HEK293 (cell line): ENCODE data around the gene ZNF25.

ENCODE experiments used
- CTCF ChIA-PET: fragments of 350-600 bp; formaldehyde crosslinking; extraction: SDS; loops from one replicate; lab custom pipeline; 2021; ENCODE audit warnings: antibody characterized with exemption; lab: Yijun Ruan, JAX
- POLR2A ChIA-PET: fragments of 300-600 bp; formaldehyde crosslinking; extraction: SDS; loops from one replicate; lab custom pipeline; 2020; ENCODE audit warnings: antibody characterized with exemption, inconsistent platforms; lab: Yijun Ruan, JAX
- H3K27ac ChIP-seq: fragments of 200-500 bp; sonication (Bioruptor generic); 2 replicates; pipeline ENCODE4 v1.5.1; 2014; ENCODE audit warnings: low read depth, low read length, control low read depth, inconsistent platforms; ENCODE audit errors: extremely low read depth
- H3K36me3 ChIP-seq, 2 experiments: fragments of 200-500 bp in 1 of 2; sonication (Bioruptor generic) in 1 of 2; 1 replicate in 1 of 2; 2 replicates in 1 of 2; pipeline ENCODE4 v1.5.1; 2014 to 2017; ENCODE audit warnings: inconsistent platforms in 2 of 2, low read length in 2 of 2; ENCODE audit not compliant: control insufficient read depth in 2 of 2, insufficient read depth in 1 of 2
- H3K4me1 ChIP-seq: fragments of 200-500 bp; sonication (Bioruptor generic); 2 replicates; pipeline ENCODE4 v1.5.1; 2014; ENCODE audit warnings: mild to moderate bottlenecking, low read length, inconsistent platforms; ENCODE audit not compliant: control insufficient read depth, insufficient read depth
- H3K4me3 ChIP-seq: 2 replicates; pipeline ENCODE4 v1.5.1; 2011; ENCODE audit warnings: low read depth, mild to moderate bottlenecking, control low read depth, low read length, moderate library complexity
- H3K9me3 ChIP-seq: fragments of 200-500 bp; sonication (Bioruptor generic); 2 replicates; pipeline ENCODE4 v1.5.1; 2014; ENCODE audit warnings: low read depth, low read length, inconsistent platforms; ENCODE audit not compliant: control insufficient read depth, insufficient read depth
- EGR2 ChIP-seq: fragments of 450-650 bp; formaldehyde crosslinking; IDR thresholded peaks from 2 replicates; pipeline ENCODE4 v1.5.1; 2016; ENCODE audit warnings: low read depth, missing biosample characterization, missing genetic modification characterization
- MEIS1 ChIP-seq: sonication (generic); formaldehyde crosslinking; IDR thresholded peaks from 2 replicates; pipeline ENCODE4 v1.8.1; 2022; ENCODE audit warnings: missing genetic modification reagents, mild to moderate bottlenecking, borderline replicate concordance
- OVOL3 ChIP-seq: fragments of 450-650 bp; formaldehyde crosslinking; IDR thresholded peaks from 2 replicates; pipeline ENCODE4 v1.5.1; 2016; ENCODE audit warnings: missing biosample characterization, missing genetic modification characterization
- SALL2 ChIP-seq: fragments of 450-650 bp; formaldehyde crosslinking; IDR thresholded peaks from 2 replicates; pipeline ENCODE4 v1.5.0; 2017; ENCODE audit warnings: missing biosample characterization, mild to moderate bottlenecking, missing genetic modification characterization, borderline replicate concordance
- YY2 ChIP-seq: fragments of 450-650 bp; formaldehyde crosslinking; IDR thresholded peaks from 2 replicates; pipeline ENCODE4 v1.5.1; 2016; ENCODE audit warnings: missing biosample characterization, missing genetic modification characterization
- ZBTB17 ChIP-seq: fragments of 450-650 bp; formaldehyde crosslinking; IDR thresholded peaks from 2 replicates; pipeline ENCODE4 v1.5.1; 2016; ENCODE audit warnings: missing biosample characterization, missing genetic modification characterization
- ZFP41 ChIP-seq: fragments of 450-650 bp; formaldehyde crosslinking; IDR thresholded peaks from 2 replicates; pipeline ENCODE4 v1.5.1; 2016; ENCODE audit warnings: missing biosample characterization, missing genetic modification characterization, borderline replicate concordance
- ZNF138 ChIP-seq: fragments of 450-650 bp; formaldehyde crosslinking; IDR thresholded peaks from 2 replicates; pipeline ENCODE4 v1.5.1; 2016; ENCODE audit warnings: missing biosample characterization, missing genetic modification characterization, borderline replicate concordance
- ZNF146 ChIP-seq: fragments of 450-650 bp; formaldehyde crosslinking; IDR thresholded peaks from 2 replicates; pipeline ENCODE4 v1.5.1; 2016; ENCODE audit warnings: missing biosample characterization, missing genetic modification characterization
- ZNF169 ChIP-seq: fragments of 450-650 bp; formaldehyde crosslinking; IDR thresholded peaks from 2 replicates; pipeline ENCODE4 v1.5.1; 2016; ENCODE audit warnings: missing biosample characterization, missing genetic modification characterization
- ZNF223 ChIP-seq: fragments of 450-650 bp; formaldehyde crosslinking; IDR thresholded peaks from 2 replicates; pipeline ENCODE4 v1.5.1; 2016; ENCODE audit warnings: missing biosample characterization, missing genetic modification characterization
- ZNF248 ChIP-seq: fragments of 450-650 bp; formaldehyde crosslinking; IDR thresholded peaks from 2 replicates; pipeline ENCODE4 v1.5.1; 2017; ENCODE audit warnings: missing biosample characterization, missing genetic modification characterization
- ZNF266 ChIP-seq: fragments of 450-650 bp; formaldehyde crosslinking; IDR thresholded peaks from 2 replicates; pipeline ENCODE4 v1.5.1; 2016; ENCODE audit warnings: missing biosample characterization, missing genetic modification characterization, low read depth
- ZNF555 ChIP-seq: fragments of 450-650 bp; formaldehyde crosslinking; conservative IDR thresholded peaks from 2 replicates; pipeline ENCODE4 v1.5.1; 2017; ENCODE audit warnings: missing biosample characterization, mild to moderate bottlenecking, missing genetic modification characterization, inconsistent platforms
- ZNF830 ChIP-seq: fragments of 450-650 bp; IDR thresholded peaks from 2 replicates; pipeline ENCODE4 v1.5.0; 2018; ENCODE audit warnings: missing biosample characterization, missing genetic modification characterization, low read depth, mild to moderate bottlenecking, moderate library complexity
- TF ChIP-seq, protein P1 (sequence below): fragments of 450-650 bp; formaldehyde crosslinking; IDR thresholded peaks from 2 replicates; pipeline ENCODE4 v1.5.1; 2016; ENCODE audit warnings: missing biosample characterization, missing genetic modification characterization
- TF ChIP-seq, protein P2 (sequence below): fragments of 450-650 bp; formaldehyde crosslinking; IDR thresholded peaks from 2 replicates; pipeline ENCODE4 v1.5.1; 2016; ENCODE audit warnings: missing biosample characterization, missing genetic modification characterization, borderline replicate concordance
- TF ChIP-seq, protein P3 (sequence below): fragments of 450-650 bp; formaldehyde crosslinking; conservative IDR thresholded peaks from 2 replicates; pipeline ENCODE4 v1.5.1; 2016; ENCODE audit warnings: low read depth, missing biosample characterization, missing genetic modification characterization
- TF ChIP-seq, protein P4 (sequence below): fragments of 450-650 bp; formaldehyde crosslinking; IDR thresholded peaks from 2 replicates; pipeline ENCODE4; 2016; ENCODE audit warnings: missing biosample characterization, missing genetic modification characterization
- TF ChIP-seq, protein P5 (sequence below): fragments of 450-650 bp; formaldehyde crosslinking; IDR thresholded peaks from 2 replicates; pipeline ENCODE4 v1.5.1; 2016; ENCODE audit warnings: missing biosample characterization, missing genetic modification characterization

Gene ZNF25

DNA sequence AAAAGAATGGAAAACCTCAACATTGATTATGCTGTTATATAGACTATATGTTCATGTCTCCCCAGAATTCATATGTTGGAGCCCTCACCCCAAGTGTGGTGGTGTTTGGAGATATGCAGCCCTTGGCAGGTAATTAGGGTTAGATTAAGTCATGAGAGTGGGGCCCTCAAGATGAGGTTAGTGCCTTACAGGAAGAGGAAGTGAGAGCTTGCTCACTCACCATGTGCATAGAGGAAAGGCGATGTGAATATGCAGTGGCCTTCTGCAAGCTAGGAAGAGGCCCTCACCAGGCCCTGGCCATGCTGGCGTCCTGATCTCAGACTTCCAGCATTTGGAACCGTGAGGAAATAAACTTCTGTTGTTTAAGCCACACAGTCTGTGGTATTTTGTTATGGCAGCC lies 48.8 kb upstream of the ZNF25 start:
- no peaks in the 10 kb centered on the region for H3K9me3 ChIP-seq
- CTCF ChIA-PET = no interaction called here
- H3K27ac ChIP-seq = no peak overlapping the region
- TF ChIP-seq, protein P1, sequence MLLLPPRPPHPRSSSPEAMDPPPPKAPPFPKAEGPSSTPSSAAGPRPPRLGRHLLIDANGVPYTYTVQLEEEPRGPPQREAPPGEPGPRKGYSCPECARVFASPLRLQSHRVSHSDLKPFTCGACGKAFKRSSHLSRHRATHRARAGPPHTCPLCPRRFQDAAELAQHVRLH (tag by site-specific recombination) = no peak
- TF ChIP-seq ZNF138 (tag by site-specific recombination) = no peak
- TF ChIP-seq, protein P2, sequence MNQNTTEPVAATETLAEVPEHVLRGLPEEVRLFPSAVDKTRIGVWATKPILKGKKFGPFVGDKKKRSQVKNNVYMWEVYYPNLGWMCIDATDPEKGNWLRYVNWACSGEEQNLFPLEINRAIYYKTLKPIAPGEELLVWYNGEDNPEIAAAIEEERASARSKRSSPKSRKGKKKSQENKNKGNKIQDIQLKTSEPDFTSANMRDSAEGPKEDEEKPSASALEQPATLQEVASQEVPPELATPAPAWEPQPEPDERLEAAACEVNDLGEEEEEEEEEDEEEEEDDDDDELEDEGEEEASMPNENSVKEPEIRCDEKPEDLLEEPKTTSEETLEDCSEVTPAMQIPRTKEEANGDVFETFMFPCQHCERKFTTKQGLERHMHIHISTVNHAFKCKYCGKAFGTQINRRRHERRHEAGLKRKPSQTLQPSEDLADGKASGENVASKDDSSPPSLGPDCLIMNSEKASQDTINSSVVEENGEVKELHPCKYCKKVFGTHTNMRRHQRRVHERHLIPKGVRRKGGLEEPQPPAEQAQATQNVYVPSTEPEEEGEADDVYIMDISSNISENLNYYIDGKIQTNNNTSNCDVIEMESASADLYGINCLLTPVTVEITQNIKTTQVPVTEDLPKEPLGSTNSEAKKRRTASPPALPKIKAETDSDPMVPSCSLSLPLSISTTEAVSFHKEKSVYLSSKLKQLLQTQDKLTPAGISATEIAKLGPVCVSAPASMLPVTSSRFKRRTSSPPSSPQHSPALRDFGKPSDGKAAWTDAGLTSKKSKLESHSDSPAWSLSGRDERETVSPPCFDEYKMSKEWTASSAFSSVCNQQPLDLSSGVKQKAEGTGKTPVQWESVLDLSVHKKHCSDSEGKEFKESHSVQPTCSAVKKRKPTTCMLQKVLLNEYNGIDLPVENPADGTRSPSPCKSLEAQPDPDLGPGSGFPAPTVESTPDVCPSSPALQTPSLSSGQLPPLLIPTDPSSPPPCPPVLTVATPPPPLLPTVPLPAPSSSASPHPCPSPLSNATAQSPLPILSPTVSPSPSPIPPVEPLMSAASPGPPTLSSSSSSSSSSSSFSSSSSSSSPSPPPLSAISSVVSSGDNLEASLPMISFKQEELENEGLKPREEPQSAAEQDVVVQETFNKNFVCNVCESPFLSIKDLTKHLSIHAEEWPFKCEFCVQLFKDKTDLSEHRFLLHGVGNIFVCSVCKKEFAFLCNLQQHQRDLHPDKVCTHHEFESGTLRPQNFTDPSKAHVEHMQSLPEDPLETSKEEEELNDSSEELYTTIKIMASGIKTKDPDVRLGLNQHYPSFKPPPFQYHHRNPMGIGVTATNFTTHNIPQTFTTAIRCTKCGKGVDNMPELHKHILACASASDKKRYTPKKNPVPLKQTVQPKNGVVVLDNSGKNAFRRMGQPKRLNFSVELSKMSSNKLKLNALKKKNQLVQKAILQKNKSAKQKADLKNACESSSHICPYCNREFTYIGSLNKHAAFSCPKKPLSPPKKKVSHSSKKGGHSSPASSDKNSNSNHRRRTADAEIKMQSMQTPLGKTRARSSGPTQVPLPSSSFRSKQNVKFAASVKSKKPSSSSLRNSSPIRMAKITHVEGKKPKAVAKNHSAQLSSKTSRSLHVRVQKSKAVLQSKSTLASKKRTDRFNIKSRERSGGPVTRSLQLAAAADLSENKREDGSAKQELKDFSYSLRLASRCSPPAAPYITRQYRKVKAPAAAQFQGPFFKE (tag by site-specific recombination) = no peak
- TF ChIP-seq ZNF555 (tag by site-specific recombination) = no peak
- TF ChIP-seq EGR2 (tag by site-specific recombination) = no peak
- TF ChIP-seq ZNF169 = no peak
- TF ChIP-seq ZNF830 (tag by site-specific recombination) = no peak
- no peak for TF ChIP-seq ZBTB17
- TF ChIP-seq, protein P3, sequence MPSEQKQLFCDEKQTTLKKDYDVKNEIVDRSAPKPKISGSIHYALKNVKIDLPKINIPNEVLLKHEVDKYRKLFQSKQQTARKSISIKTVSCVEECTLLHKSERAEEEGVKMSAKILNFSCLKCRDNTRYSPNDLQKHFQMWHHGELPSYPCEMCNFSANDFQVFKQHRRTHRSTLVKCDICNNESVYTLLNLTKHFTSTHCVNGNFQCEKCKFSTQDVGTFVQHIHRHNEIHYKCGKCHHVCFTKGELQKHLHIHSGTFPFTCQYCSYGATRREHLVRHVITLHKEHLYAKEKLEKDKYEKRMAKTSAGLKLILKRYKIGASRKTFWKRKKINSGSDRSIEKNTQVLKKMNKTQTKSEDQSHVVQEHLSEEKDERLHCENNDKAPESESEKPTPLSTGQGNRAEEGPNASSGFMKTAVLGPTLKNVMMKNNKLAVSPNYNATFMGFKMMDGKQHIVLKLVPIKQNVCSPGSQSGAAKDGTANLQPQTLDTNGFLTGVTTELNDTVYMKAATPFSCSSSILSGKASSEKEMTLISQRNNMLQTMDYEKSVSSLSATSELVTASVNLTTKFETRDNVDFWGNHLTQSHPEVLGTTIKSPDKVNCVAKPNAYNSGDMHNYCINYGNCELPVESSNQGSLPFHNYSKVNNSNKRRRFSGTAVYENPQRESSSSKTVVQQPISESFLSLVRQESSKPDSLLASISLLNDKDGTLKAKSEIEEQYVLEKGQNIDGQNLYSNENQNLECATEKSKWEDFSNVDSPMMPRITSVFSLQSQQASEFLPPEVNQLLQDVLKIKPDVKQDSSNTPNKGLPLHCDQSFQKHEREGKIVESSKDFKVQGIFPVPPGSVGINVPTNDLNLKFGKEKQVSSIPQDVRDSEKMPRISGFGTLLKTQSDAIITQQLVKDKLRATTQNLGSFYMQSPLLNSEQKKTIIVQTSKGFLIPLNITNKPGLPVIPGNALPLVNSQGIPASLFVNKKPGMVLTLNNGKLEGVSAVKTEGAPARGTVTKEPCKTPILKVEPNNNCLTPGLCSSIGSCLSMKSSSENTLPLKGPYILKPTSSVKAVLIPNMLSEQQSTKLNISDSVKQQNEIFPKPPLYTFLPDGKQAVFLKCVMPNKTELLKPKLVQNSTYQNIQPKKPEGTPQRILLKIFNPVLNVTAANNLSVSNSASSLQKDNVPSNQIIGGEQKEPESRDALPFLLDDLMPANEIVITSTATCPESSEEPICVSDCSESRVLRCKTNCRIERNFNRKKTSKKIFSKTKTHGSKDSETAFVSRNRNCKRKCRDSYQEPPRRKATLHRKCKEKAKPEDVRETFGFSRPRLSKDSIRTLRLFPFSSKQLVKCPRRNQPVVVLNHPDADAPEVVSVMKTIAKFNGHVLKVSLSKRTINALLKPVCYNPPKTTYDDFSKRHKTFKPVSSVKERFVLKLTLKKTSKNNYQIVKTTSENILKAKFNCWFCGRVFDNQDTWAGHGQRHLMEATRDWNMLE (tag by site-specific recombination) = no peak
- TF ChIP-seq OVOL3 (tag by site-specific recombination) = no peak
- no peak for TF ChIP-seq SALL2 (tag by site-specific recombination)
- TF ChIP-seq ZNF223 = no peak
- no peak for TF ChIP-seq MEIS1 (CRISPR knock-in tag)
- no peak for TF ChIP-seq ZNF266 (tag by site-specific recombination)
- TF ChIP-seq YY2 = no peak
- TF ChIP-seq, protein P4, sequence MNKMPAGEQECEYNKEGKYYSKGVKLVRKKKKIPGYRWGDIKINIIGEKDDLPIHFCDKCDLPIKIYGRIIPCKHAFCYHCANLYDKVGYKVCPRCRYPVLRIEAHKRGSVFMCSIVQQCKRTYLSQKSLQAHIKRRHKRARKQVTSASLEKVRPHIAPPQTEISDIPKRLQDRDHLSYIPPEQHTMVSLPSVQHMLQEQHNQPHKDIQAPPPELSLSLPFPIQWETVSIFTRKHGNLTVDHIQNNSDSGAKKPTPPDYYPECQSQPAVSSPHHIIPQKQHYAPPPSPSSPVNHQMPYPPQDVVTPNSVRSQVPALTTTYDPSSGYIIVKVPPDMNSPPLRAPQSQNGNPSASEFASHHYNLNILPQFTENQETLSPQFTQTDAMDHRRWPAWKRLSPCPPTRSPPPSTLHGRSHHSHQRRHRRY (tag by site-specific recombination) = no peak
- no peak for TF ChIP-seq ZNF146 (tag by site-specific recombination)
- no peak for TF ChIP-seq ZFP41 (tag by site-specific recombination)
- TF ChIP-seq ZNF248 (tag by site-specific recombination) = no peak
- TF ChIP-seq, protein P5, sequence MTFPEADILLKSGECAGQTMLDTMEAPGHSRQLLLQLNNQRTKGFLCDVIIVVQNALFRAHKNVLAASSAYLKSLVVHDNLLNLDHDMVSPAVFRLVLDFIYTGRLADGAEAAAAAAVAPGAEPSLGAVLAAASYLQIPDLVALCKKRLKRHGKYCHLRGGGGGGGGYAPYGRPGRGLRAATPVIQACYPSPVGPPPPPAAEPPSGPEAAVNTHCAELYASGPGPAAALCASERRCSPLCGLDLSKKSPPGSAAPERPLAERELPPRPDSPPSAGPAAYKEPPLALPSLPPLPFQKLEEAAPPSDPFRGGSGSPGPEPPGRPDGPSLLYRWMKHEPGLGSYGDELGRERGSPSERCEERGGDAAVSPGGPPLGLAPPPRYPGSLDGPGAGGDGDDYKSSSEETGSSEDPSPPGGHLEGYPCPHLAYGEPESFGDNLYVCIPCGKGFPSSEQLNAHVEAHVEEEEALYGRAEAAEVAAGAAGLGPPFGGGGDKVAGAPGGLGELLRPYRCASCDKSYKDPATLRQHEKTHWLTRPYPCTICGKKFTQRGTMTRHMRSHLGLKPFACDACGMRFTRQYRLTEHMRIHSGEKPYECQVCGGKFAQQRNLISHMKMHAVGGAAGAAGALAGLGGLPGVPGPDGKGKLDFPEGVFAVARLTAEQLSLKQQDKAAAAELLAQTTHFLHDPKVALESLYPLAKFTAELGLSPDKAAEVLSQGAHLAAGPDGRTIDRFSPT (tag by site-specific recombination) = no peak
- H3K4me1 ChIP-seq = no peaks in the 10 kb centered on the region
- no peak overlapping the region for H3K4me3 ChIP-seq
- peaks cover 52 to 79% of the 10 kb centered on the region in 2 experiments for H3K36me3 ChIP-seq
- POLR2A ChIA-PET = no interaction called here
